ENCODE results near the gene NDC1. TPM values are rescaled to one million over a fixed set of nuclear protein-coding genes. Genes with fewer than 3 reads are reported as not detected.
"Not testable (repeated sequence)": the region's sequence is repeated elsewhere in the genome, so short reads cannot be mapped to it uniquely, and the experiment has no call there.

The NDC1 gene
- polyA plus RNA-seq, 6 donors from 2014 or later, result 4.9 to 9.5 (median 7.0) TPM

- Mint-ChIP-seq H3K27me3 (no peaks in the 10 kb centered on the region), H3K4me3 (no peak overlapping the region), H3K4me1 (no peaks in the 10 kb centered on the region), H3K36me3 (peaks cover 27 to 39% of the 10 kb centered on the region in 2 donors), H3K27ac (no peak overlapping the region), H3K9me3 (no peaks in the 10 kb centered on the region)
- no peak for DNase-seq
- no peak for ATAC-seq (ENCODE audit: low read depth in 2 of 2)
These were observed 12.1 kb upstream of the NDC1 start for GRCh38 chr1:53850082-53850673.

GRCh38 chr1:53847980-53848379, 9.9 kb upstream of the NDC1 start:
- no peaks in the 10 kb centered on the region for H3K27me3 Mint-ChIP-seq
- peak overlapping the region in 1 of 6 donors; percentile 46 for H3K27ac Mint-ChIP-seq
- no peaks in the 10 kb centered on the region for H3K4me1 Mint-ChIP-seq
- ATAC-seq (ENCODE audit: low read depth in 2 of 2), result no peak
- no peak for DNase-seq
- H3K4me3 Mint-ChIP-seq, result no peak overlapping the region
- H3K9me3 Mint-ChIP-seq, result peaks cover 0 to 6% (median 0%) of the 10 kb centered on the region in 7 donors
- peaks cover 16 to 28% of the 10 kb centered on the region in 2 donors for H3K36me3 Mint-ChIP-seq

GRCh38 chr1:53842347-53842746, 4.3 kb upstream of the NDC1 start:
- Mint-ChIP-seq H3K4me3 (no peak overlapping the region), H3K9me3 (peaks cover 0 to 15% (median 0%) of the 10 kb centered on the region in 7 donors), H3K27me3 (no peaks in the 10 kb centered on the region), H3K27ac (no peak overlapping the region), H3K36me3 (no peaks in the 10 kb centered on the region), H3K4me1 (peaks cover 0 to 12% (median 6%) of the 10 kb centered on the region in 3 donors)
- no peak for DNase-seq
- ATAC-seq (ENCODE audit: low read depth in 2 of 2), result no peak

- Mint-ChIP-seq H3K4me1 (peaks cover 18 to 32% (median 19%) of the 10 kb centered on the region in 3 donors), H3K27me3 (no peaks in the 10 kb centered on the region), H3K9me3 (peaks cover 0 to 13% (median 0%) of the 10 kb centered on the region in 7 donors), H3K36me3 (no peaks in the 10 kb centered on the region), H3K4me3 (peak overlapping the region; percentile 97 to 99 (median 98)), H3K27ac (peak overlapping the region; percentile 96 to 99 (median 99))
- ATAC-seq (ENCODE audit: low read depth in 2 of 2) (no peak), DNase-seq (no peak)
These were observed 518 bp upstream of the NDC1 start for GRCh38 chr1:53838654-53838974.

GRCh38 chr1:53837646-53837923, 511 bp downstream of the NDC1 start:
- ATAC-seq (ENCODE audit: low read depth in 2 of 2), result no peak
- no peak for DNase-seq

GRCh38 chr1:53835491-53835890, 2.6 kb downstream of the NDC1 start:
- no peaks in the 10 kb centered on the region for H3K27me3 Mint-ChIP-seq
- no peak for ATAC-seq (ENCODE audit: low read depth in 2 of 2)
- peaks cover 0 to 4% of the 10 kb centered on the region in 2 donors for H3K36me3 Mint-ChIP-seq
- H3K4me1 Mint-ChIP-seq, result peaks cover 18 to 35% (median 19%) of the 10 kb centered on the region in 3 donors
- peak overlapping the region in 1 of 6 donors; percentile 20 for H3K27ac Mint-ChIP-seq
- DNase-seq, result no peak
- H3K9me3 Mint-ChIP-seq, result no peaks in the 10 kb centered on the region
- H3K4me3 Mint-ChIP-seq, result peak overlapping the region in 4 of 8 donors; percentile 10 to 70 (median 56)

More at GRCh38 chr1:53837646-53837923, 511 bp downstream of the NDC1 start:
- Mint-ChIP-seq H3K36me3 (no peaks in the 10 kb centered on the region), H3K4me3 (peak overlapping the region; percentile 97 to 99 (median 98)), H3K27ac (peak overlapping the region; percentile 87 to 99 (median 99)), H3K4me1 (peaks cover 18 to 34% (median 19%) of the 10 kb centered on the region in 3 donors), H3K9me3 (peaks cover 0 to 6% (median 0%) of the 10 kb centered on the region in 7 donors), H3K27me3 (no peaks in the 10 kb centered on the region)

GRCh38 chr1:53834776-53835175, 3.3 kb downstream of the NDC1 start:
- no peaks in the 10 kb centered on the region for H3K27me3 Mint-ChIP-seq
- peaks cover 18 to 35% (median 19%) of the 10 kb centered on the region in 3 donors for H3K4me1 Mint-ChIP-seq
- H3K4me3 Mint-ChIP-seq, result peak overlapping the region in 1 of 8 donors; percentile 43
- DNase-seq, result no peak
- no peak for ATAC-seq (ENCODE audit: low read depth in 2 of 2)
- no peak overlapping the region for H3K27ac Mint-ChIP-seq
- H3K36me3 Mint-ChIP-seq, result peaks cover 0 to 4% of the 10 kb centered on the region in 2 donors
- no peaks in the 10 kb centered on the region for H3K9me3 Mint-ChIP-seq

- Mint-ChIP-seq H3K27ac (no peak overlapping the region), H3K4me3 (no peak overlapping the region), H3K36me3 (peaks cover 0 to 4% of the 10 kb centered on the region in 2 donors), H3K9me3 (no peaks in the 10 kb centered on the region), H3K27me3 (no peaks in the 10 kb centered on the region), H3K4me1 (peaks cover 18 to 29% (median 19%) of the 10 kb centered on the region in 3 donors)
- ATAC-seq (ENCODE audit: low read depth in 2 of 2) (no peak), DNase-seq (no peak)
These were observed 4.7 kb downstream of the NDC1 start for GRCh38 chr1:53833393-53833792.

GRCh38 chr1:53826367-53826766, 11.7 kb downstream of the NDC1 start:
- H3K4me3 Mint-ChIP-seq, result no peak overlapping the region
- H3K27me3 Mint-ChIP-seq, result no peaks in the 10 kb centered on the region
- no peaks in the 10 kb centered on the region for H3K9me3 Mint-ChIP-seq
- peaks cover 8 to 10% of the 10 kb centered on the region in 2 donors for H3K36me3 Mint-ChIP-seq
- DNase-seq (no peak), ATAC-seq (ENCODE audit: low read depth in 2 of 2) (no peak)
- H3K27ac Mint-ChIP-seq, result no peak overlapping the region
- H3K4me1 Mint-ChIP-seq, result no peaks in the 10 kb centered on the region

GRCh38 chr1:53825306-53825705, 12.8 kb downstream of the NDC1 start:
- Mint-ChIP-seq H3K4me1 (no peaks in the 10 kb centered on the region), H3K36me3 (peaks cover 8 to 10% of the 10 kb centered on the region in 2 donors), H3K27ac (no peak overlapping the region), H3K27me3 (no peaks in the 10 kb centered on the region), H3K4me3 (no peak overlapping the region), H3K9me3 (no peaks in the 10 kb centered on the region)
- ATAC-seq (ENCODE audit: low read depth in 2 of 2) (no peak), DNase-seq (no peak)

GRCh38 chr1:53822931-53823330, 15.2 kb downstream of the NDC1 start:
- peak overlapping the region in 1 of 6 donors; percentile 20 for H3K27ac Mint-ChIP-seq
- H3K4me3 Mint-ChIP-seq, result no peak overlapping the region
- DNase-seq, result no peak
- H3K4me1 Mint-ChIP-seq, result no peaks in the 10 kb centered on the region
- H3K27me3 Mint-ChIP-seq, result no peaks in the 10 kb centered on the region
- no peak for ATAC-seq (ENCODE audit: low read depth in 2 of 2)
- peaks cover 8 to 26% of the 10 kb centered on the region in 2 donors for H3K36me3 Mint-ChIP-seq
- no peaks in the 10 kb centered on the region for H3K9me3 Mint-ChIP-seq

GRCh38 chr1:53821380-53821779, 16.7 kb downstream of the NDC1 start:
- no peak for ATAC-seq (ENCODE audit: low read depth in 2 of 2)
- Mint-ChIP-seq H3K36me3 (peaks cover 13 to 33% of the 10 kb centered on the region in 2 donors), H3K9me3 (no peaks in the 10 kb centered on the region), H3K4me1 (no peaks in the 10 kb centered on the region), H3K27me3 (no peaks in the 10 kb centered on the region), H3K4me3 (no peak overlapping the region), H3K27ac (no peak overlapping the region)
- no peak for DNase-seq

GRCh38 chr1:53819387-53819786, 18.7 kb downstream of the NDC1 start:
- Mint-ChIP-seq H3K36me3 (peaks cover 30 to 45% of the 10 kb centered on the region in 2 donors), H3K9me3 (no peaks in the 10 kb centered on the region), H3K4me3 (no peak overlapping the region), H3K27me3 (no peaks in the 10 kb centered on the region), H3K27ac (no peak overlapping the region), H3K4me1 (no peaks in the 10 kb centered on the region)
- no peak for ATAC-seq (ENCODE audit: low read depth in 2 of 2)
- no peak for DNase-seq

GRCh38 chr1:53816584-53816983, 21.5 kb downstream of the NDC1 start:
- H3K27ac Mint-ChIP-seq, result peak overlapping the region in 2 of 6 donors; percentile 20 to 35
- H3K9me3 Mint-ChIP-seq; H3K4me3 Mint-ChIP-seq; H3K4me1 Mint-ChIP-seq; DNase-seq; ATAC-seq (ENCODE audit: low read depth in 2 of 2); H3K27me3 Mint-ChIP-seq: not testable (repeated sequence)
- H3K36me3 Mint-ChIP-seq, result peaks cover 58 to 68% of the 10 kb centered on the region in 2 donors
